Ishikawa (cell line): ENCODE measurements around the gene MAN2C1.

Experiments
- MAX ChIP-seq: IDR thresholded peaks from 2 replicates; pipeline ENCODE4 v1.6.1; 2012
- RAD21 ChIP-seq: IDR thresholded peaks from 2 replicates; pipeline ENCODE4 v1.6.1; 2012; ENCODE audit warnings: low read depth
- YY1 ChIP-seq: IDR thresholded peaks from 2 replicates; pipeline ENCODE4 v1.6.1; 2012; ENCODE audit warnings: low read depth

- TF ChIP-seq YY1 (no peak), RAD21 (no peak), MAX (no peak)
These were observed 41.4 kb downstream of the MAN2C1 start for GRCh38 chr15:75327005-75327404.
